HG02642 (cell line): ENCODE data around the gene BMAL1.
A peak's percentile ranks its signal among the peaks of the same experiment; 100 is the strongest.
"Not testable (repeated sequence)": the region's sequence is repeated elsewhere in the genome, so short reads cannot be mapped to it uniquely, and the experiment has no call there.

Experiments used
- ATAC-seq: cut with Tn5 transposase; IDR thresholded peaks from one replicate; pipeline ENCODE4 v1.9.1; 2021; ENCODE audit warnings: mild to moderate bottlenecking; ENCODE audit not compliant: unreplicated experiment, poor library complexity

BMAL1 gene

GRCh38 chr11:13277768-13278608 is at the start of gene BMAL1:
BMAL1 (plus strand) TSS chr11:13277790; CDS start chr11:13354309, 76,519 bp downstream.
- ATAC-seq, result peak; percentile 25

GRCh38 chr11:13228572-13228971 is 49.0 kb upstream of the BMAL1 start:
- ATAC-seq, result no peak

GRCh38 chr11:13229136-13229535 is 48.5 kb upstream of the BMAL1 start:
- ATAC-seq, result no peak

- no peak for ATAC-seq
Measured at GRCh38 chr11:13229711-13230318, 47.8 kb upstream of the BMAL1 start.

- ATAC-seq, result no peak
Measured at GRCh38 chr11:13233173-13233745, 44.3 kb upstream of the BMAL1 start.

- ATAC-seq, result no peak
Measured at GRCh38 chr11:13235895-13236294, 41.7 kb upstream of the BMAL1 start.

GRCh38 chr11:13236626-13237025 is 41.0 kb upstream of the BMAL1 start:
- ATAC-seq, result no peak

GRCh38 chr11:13237761-13238160 is 39.8 kb upstream of the BMAL1 start:
- ATAC-seq, result no peak

GRCh38 chr11:13238879-13239514 is 38.6 kb upstream of the BMAL1 start:
- peak; percentile 64 for ATAC-seq

GRCh38 chr11:13242564-13242963 is 35.0 kb upstream of the BMAL1 start:
- no peak for ATAC-seq

GRCh38 chr11:13247606-13248296 is 29.8 kb upstream of the BMAL1 start:
- no peak for ATAC-seq

- no peak for ATAC-seq
Measured at GRCh38 chr11:13249177-13249576, 28.4 kb upstream of the BMAL1 start.

- ATAC-seq, result no peak
Measured at GRCh38 chr11:13249992-13250391, 27.6 kb upstream of the BMAL1 start.

- no peak for ATAC-seq
Measured at GRCh38 chr11:13251966-13252365, 25.6 kb upstream of the BMAL1 start.

- no peak for ATAC-seq
Measured at GRCh38 chr11:13252438-13252837, 25.2 kb upstream of the BMAL1 start.

GRCh38 chr11:13256216-13256615 is 21.4 kb upstream of the BMAL1 start:
- ATAC-seq, result no peak

- ATAC-seq, result not testable (repeated sequence)
Measured at GRCh38 chr11:13258061-13258460, 19.5 kb upstream of the BMAL1 start.

- no peak for ATAC-seq
Measured at GRCh38 chr11:13258855-13259254, 18.7 kb upstream of the BMAL1 start.

- no peak for ATAC-seq
Measured at GRCh38 chr11:13259374-13259773, 18.2 kb upstream of the BMAL1 start.

- ATAC-seq, result no peak
Measured at GRCh38 chr11:13260201-13260962, 17.2 kb upstream of the BMAL1 start.
